GM19099 (cell line): Measurements from ENCODE around the gene RIT2.

ENCODE experiments used
- POLR2A ChIP-seq: IDR thresholded peaks from 3 replicates; pipeline ENCODE4 v1.6.1; 2011; ENCODE audit warnings: low read depth; ENCODE audit not compliant: insufficient read length; ENCODE audit errors: extremely low read depth

Gene RIT2

GRCh38 chr18:42752916-42753315 is 362.6 kb downstream of the RIT2 start:
- no peak for TF ChIP-seq POLR2A

GRCh38 chr18:42746794-42747193 is 368.7 kb downstream of the RIT2 start:
- TF ChIP-seq POLR2A, result no peak

DNA sequence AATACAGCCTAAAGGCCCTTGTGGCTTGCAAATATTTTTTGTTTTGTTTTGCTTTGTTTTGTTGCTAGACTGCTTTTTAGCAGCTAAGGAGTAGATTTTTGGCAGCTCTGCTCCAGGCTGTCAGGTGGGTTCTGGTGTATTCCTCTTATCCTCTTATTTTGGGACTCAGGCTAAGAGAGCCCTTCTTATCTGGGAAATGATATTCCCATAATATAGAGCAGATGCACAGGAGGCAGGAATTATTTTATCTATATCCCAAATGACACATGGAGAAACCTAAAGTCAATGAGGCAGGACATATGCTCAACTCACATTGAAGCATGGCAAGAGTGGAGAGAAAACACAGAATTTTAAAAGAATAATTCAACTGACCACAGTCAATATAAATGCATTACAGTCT is 369.6 kb downstream of the RIT2 start:
- TF ChIP-seq POLR2A, result no peak

DNA sequence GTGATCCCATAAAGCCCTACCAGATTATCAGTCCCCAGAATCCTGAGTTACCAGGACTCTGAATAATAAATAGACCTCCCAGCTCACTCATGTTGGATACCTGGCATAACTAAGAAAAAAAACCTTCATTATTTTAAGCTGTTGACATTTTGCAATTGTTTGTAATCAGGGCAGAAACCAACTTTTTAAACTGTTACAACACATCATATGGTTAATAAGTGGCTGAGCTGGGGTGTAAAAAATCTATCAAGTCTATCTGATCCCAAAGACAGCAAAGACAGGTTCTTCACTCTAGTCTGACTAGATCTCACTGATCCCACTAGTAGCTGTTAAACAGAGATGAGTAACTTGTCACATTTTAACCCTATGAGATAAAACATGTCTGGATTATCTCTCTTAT is 370.3 kb downstream of the RIT2 start:
- TF ChIP-seq POLR2A, result no peak

DNA sequence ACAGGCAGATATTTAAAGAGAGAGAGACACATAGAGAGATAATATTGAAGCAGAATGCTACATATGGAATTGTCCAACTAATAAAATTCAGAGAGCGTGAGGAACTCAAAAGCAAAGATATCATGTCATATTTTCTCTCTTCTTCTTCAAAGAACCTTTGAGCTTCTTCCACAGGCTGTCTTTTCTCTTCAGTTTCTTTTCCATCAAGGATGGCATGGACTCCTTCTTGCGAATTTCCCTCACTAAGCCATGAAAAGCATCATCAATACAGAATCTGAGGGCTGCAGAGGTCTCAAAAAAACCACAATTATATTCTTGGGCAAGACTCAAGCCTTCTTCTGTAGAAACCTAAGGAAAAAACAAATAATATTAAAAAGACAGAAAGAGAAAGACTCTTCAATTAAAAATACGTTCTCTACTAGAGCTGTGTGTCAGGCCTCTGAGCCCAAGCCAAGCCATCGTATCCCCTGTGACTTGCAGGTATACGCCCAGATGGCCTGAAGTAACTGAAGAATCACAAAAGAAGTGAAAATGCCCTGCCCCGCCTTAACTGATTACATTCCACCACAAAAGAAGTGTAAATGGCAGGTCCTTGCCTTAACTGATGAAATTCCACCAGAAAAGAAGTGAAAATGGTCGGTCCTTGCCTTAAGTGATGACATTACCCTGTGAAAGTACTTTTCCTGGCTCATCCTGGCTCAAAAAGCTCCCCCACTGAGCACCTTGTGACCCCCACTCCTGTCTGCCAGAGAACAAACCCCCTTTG is 371.9 kb downstream of the RIT2 start:
- no peak for TF ChIP-seq POLR2A

DNA sequence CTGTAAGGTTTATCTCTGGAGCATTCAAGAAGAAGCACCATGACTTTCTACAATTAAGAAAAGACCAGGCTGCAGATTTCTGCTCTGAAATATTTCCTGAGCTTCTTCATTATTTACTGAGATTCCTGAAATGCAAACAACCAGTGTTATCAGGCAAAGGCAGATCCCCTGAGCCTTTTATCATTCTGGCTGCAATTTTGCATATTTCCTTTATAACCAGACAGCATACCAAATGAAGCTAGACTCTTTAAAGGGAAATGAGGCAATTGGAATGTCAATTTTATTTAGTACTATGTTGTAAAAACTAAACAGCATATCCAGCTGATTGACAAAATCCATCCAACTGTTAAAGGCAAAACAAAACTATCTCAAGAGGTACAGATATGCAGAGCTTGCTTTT is 372.5 kb downstream of the RIT2 start:
- TF ChIP-seq POLR2A, result no peak

GRCh38 chr18:42742474-42742873 is 373.0 kb downstream of the RIT2 start:
- TF ChIP-seq POLR2A, result no peak

DNA sequence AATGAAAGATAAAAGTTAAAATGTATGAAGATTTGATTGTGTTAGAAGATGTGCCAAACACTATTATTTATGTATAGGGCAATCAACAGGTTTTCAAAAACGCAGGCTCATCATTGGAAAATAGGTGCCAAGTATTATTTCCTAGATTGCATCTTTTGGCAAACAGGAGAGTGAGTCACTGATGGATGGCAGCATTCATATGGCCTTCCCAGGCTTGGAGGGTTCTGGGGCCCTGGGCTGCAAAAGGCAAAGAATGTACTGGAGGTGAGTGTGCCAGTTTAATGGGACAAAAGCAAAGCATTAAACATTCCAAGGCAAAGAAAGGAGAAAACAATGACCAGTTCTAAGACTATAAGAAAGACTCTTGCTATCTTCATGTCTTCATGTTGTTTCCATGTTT is 379.4 kb downstream of the RIT2 start:
- TF ChIP-seq POLR2A, result no peak

DNA sequence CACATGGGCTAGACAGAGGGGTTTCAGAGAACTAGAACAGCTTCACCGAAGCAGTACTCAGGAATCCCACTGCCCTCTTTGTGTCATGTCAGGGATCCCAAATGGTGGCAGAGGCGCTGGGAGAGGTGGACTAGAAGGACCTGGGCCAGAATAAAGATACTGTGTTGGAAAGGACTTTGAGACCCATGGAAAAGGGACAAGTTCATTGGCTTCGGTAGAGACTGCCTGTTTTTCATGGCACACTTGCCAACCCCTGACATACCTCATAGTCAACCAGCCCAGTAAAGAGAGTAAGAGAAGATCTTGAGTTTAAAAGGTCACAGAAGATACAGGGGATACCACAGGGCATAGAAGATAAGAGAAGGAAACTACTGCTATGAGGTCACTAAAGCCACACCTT is 381.0 kb downstream of the RIT2 start:
- TF ChIP-seq POLR2A, result no peak

DNA sequence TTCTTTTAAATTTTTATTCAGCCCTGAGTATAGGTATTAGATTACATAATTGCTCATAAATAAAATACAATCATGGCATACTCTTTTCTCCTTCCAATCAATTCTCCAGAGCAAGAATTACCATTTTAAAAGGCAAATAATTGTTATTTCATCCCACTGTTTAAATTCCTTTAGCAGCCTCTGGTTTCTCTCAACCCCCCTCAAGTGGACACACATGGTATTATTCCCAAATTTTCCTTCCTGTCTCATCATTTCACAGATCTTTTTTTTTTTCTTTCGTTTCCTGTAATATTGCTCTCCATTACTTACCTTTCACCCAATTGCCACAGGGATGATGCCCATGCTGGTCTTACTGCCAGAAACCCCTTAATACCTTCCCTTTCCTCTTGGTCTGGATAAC is 385.2 kb downstream of the RIT2 start:
- TF ChIP-seq POLR2A, result no peak

DNA sequence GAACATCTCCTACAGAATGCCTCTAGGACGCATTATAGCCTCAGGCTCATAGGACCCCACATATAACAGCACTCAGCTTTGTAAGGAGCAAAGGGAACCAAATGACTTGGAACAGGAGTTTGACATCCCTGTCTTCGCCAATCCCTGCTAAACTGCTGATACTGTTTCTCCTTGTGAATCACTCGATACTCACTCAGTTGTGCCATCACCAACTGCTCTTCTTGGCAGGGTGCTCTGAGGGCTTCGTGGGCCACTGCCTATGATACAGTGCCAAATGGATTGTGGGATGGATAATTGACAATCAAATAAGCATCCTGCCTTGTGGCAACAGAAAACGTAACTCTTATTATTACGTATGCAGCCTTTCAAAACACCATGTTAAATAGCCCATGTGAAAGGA is 396.3 kb downstream of the RIT2 start:
- TF ChIP-seq POLR2A, result no peak

DNA sequence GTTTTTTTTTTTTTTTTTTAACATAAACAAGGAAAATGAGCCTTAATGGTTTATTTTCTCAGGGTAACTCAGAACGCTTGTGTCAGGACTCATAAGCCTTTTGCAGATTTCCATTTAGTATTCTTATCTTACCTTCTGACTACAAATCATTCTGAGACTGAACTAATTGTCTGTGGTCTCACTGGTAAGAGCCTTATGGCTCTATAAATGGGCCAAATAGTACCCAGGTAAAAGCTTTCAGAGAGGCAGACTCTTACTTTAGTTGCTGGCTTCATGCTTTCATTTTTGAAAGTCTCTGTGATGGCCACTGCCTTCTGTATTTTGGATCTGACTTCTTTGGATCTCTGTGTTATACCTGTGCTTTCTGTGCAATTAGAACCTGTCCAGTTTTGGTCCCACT is 403.4 kb downstream of the RIT2 start:
- TF ChIP-seq POLR2A, result no peak

GRCh38 chr18:42707080-42707479 is 408.4 kb downstream of the RIT2 start:
- no peak for TF ChIP-seq POLR2A

- no peak for TF ChIP-seq POLR2A
Measured at GRCh38 chr18:42706618-42707017, 408.9 kb downstream of the RIT2 start.

GRCh38 chr18:42706029-42706608 is 409.4 kb downstream of the RIT2 start:
- no peak for TF ChIP-seq POLR2A
